Heart left ventricle (tissue), 16 donors: ENCODE data around the gene SH3D19. TPM values are rescaled to one million over a fixed set of nuclear protein-coding genes. Genes with fewer than 3 reads are reported as not detected.

Experiments used
- ATAC-seq, 4 donors: fragments of 200-7000 bp; cut with Tn5 transposase; one replicate each; pipeline ENCODE4 v1.9.1; 2020 to 2022; ENCODE audit warnings: moderate library complexity in 4 of 4, mild to moderate bottlenecking in 3 of 4, moderate number of reproducible peaks in 1 of 4
- DNase-seq, 5 donors: peaks; one replicate each; pipeline ENCODE4 v3.0.0-alpha.2; 2020
- H3K27ac ChIP-seq, 12 donors: fragments of 200-600 bp; sonication (generic) in 4 of 12; one replicate each; pipeline versions ENCODE4 v1.5.0 to v1.8.0; 2016 to 2022; ENCODE audit warnings: mild to moderate bottlenecking in 2 of 12
- H3K27me3 ChIP-seq, 9 donors: fragments of 200-600 bp; sonication (generic) in 2 of 9; one replicate each; pipeline versions ENCODE4 v1.5.1 to v1.8.0; 2016 to 2022; ENCODE audit warnings: mild to moderate bottlenecking in 3 of 9
- H3K36me3 ChIP-seq, 9 donors: fragments of 200-600 bp; sonication (generic) in 2 of 9; one replicate each; pipeline versions ENCODE4 v1.5.0 to v1.8.0; 2018 to 2022; ENCODE audit warnings: mild to moderate bottlenecking in 2 of 9
- H3K4me1 ChIP-seq, 12 donors: fragments of 200-600 bp; sonication (generic) in 4 of 12; one replicate each; pipeline versions ENCODE4 v1.5.0 to v1.8.0; 2016 to 2022; ENCODE audit warnings: mild to moderate bottlenecking in 3 of 12
- H3K4me3 ChIP-seq, 12 donors: fragments of 200-600 bp; sonication (generic) in 4 of 12; one replicate each; pipeline versions ENCODE4 v1.5.0 to v1.8.0; 2017 to 2022; ENCODE audit warnings: mild to moderate bottlenecking in 9 of 12, moderate library complexity in 4 of 12
- H3K9me3 ChIP-seq, 12 donors: fragments of 200-600 bp; sonication (generic) in 4 of 12; one replicate each; pipeline versions ENCODE4 v1.5.0 to v1.8.0; 2016 to 2022; ENCODE audit warnings: mild to moderate bottlenecking in 1 of 12
- POLR2A ChIP-seq, 2 donors: fragments of 450-650 bp; IDR thresholded peaks; one replicate each; pipeline ENCODE4 v1.6.1; 2017; ENCODE audit warnings: antibody characterized with exemption in 2 of 2, mild to moderate bottlenecking in 2 of 2, moderate library complexity in 2 of 2
- WGBS, 4 donors: extraction: QIAGEN DNeasy Blood & Tissue Kit in 2 of 4; methylation state at CpG; one replicate each; pipeline versions ENCODE4 v1.1.5 to v1.1.7; 2013 to 2018; 5-methylcytosine and 5-hydroxymethylcytosine counted together
- intact Hi-C, 10 donors: fragments of 100-400 bp; cut with DNase I; formaldehyde crosslinking; loops; one replicate each; pipeline versions ENCODE4 v1.11.1 to v1.14.2; 2022
- polyA plus RNA-seq, 2 donors: library from polyadenylated mRNA; stranded (reverse); fragments of 200-250 nt; gene quantifications; one replicate each; pipeline ENCODE4 v1.2.3, GENCODE V29; 2013
- total RNA-seq, 9 donors: library from RNA; depleted of rRNA in 2 of 9; stranded (reverse); fragments of >200 nt in 2 of 9; fragmentation: NEBNext Ultra II Directional in 3 of 9; extraction: Animal tissue kit (Norgen Biotek cat#: 25700) in 3 of 9; gene quantifications; one replicate each; pipeline versions ENCODE4 v1.1.0 to v1.2.4, GENCODE V29; 2016 to 2023
- TF ChIP-seq, protein P1 (sequence below), 12 donors: fragments of 200-600 bp; sonication (generic) in 4 of 12; IDR thresholded peaks; one replicate each; pipeline versions ENCODE4 v1.5.0 to v1.8.0; 2018 to 2022; ENCODE audit warnings: antibody characterized with exemption in 12 of 12, mild to moderate bottlenecking in 5 of 12
- donor health status: ischemic (EF 13 %, LVEDD 7.1; RV severe dilation, severe dysfunction).
- donor health status: healthy with polysubstance abuse.
- donor health status: DM: no; HTN: yes; CAD: no.
- donor health status: DM: no; HTN: no; CAD: no.
- donor health status: ischemic (EF 25% LVEDD 6.9; RV normal size, moderate dysfunction).
- donor health status: ischemic (EF 25% LVEDD 5.7; RV mildly dilated, moderate dysfunction).
- donor health status: healthy.
- donor health status: DM: yes; HTN: yes; CAD: no.
- donor health status: ischemic (EF 35%, LVEDD 5.7; RV mildly dilated, moderate dysfunction).
- donor health status: nonischemic (EF 11% LVEDD 7.7; RV severe dilation, severe dysfunction).
- donor health status: DM: yes; HTN: yes; CAD: no.
- donor health status: PGD.
- donor health status: ischemic (EF 29% LVEDD 5.4; RV normal size, mild dysfunction).
- donor health status: nonischemic (EF 23%, LVEDD 6.1; RV moderate dilation, normal function).

SH3D19 gene
- total and polyA plus RNA-seq, 11 donors = 60.4 to 173 (median 126) TPM

DNA sequence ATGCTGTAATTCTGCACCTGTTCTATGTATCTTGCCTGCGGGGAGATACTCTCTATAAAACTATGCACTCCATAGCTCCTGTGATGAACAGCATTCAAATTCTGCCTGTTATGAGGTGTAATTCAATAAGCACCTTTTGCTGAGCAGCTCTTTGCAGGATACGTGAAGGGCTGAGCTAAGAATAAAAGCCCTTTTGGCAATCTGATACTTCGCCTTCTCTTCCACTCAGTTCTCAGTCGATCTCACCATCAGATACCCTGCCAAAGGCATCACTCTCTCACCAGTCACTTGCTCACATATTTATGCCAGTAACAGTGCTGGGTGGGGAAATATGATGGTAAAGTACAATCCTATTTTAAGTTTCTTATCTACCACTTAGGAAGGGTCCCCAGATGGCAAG lies 158.8 kb downstream of the SH3D19 start:
- Histone ChIP-seq H3K36me3 (peaks cover 0 to 41% (median 10%) of the 10 kb centered on the region in 9 donors), H3K9me3 (no peaks in the 10 kb centered on the region), H3K27ac (peak overlapping the region in 2 of 12 donors; percentile 0 to 43), H3K4me3 (no peak overlapping the region), H3K27me3 (no peaks in the 10 kb centered on the region), H3K4me1 (peaks cover 0 to 52% (median 15%) of the 10 kb centered on the region in 12 donors)
- 42 to 63% (median 55%) methylated on average over 4 of the region's 4 CpGs for WGBS, 4 donors
- no peak for DNase-seq
- intact Hi-C loops = no loop called here
- no peak for TF ChIP-seq POLR2A (IDR thresholded peaks at IDR 0.05)
- TF ChIP-seq, protein P1, sequence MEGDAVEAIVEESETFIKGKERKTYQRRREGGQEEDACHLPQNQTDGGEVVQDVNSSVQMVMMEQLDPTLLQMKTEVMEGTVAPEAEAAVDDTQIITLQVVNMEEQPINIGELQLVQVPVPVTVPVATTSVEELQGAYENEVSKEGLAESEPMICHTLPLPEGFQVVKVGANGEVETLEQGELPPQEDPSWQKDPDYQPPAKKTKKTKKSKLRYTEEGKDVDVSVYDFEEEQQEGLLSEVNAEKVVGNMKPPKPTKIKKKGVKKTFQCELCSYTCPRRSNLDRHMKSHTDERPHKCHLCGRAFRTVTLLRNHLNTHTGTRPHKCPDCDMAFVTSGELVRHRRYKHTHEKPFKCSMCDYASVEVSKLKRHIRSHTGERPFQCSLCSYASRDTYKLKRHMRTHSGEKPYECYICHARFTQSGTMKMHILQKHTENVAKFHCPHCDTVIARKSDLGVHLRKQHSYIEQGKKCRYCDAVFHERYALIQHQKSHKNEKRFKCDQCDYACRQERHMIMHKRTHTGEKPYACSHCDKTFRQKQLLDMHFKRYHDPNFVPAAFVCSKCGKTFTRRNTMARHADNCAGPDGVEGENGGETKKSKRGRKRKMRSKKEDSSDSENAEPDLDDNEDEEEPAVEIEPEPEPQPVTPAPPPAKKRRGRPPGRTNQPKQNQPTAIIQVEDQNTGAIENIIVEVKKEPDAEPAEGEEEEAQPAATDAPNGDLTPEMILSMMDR (IDR thresholded peaks at IDR 0.05) = no peak
- ATAC-seq = peak in 2 of 4 donors; percentile 11 to 62

DNA sequence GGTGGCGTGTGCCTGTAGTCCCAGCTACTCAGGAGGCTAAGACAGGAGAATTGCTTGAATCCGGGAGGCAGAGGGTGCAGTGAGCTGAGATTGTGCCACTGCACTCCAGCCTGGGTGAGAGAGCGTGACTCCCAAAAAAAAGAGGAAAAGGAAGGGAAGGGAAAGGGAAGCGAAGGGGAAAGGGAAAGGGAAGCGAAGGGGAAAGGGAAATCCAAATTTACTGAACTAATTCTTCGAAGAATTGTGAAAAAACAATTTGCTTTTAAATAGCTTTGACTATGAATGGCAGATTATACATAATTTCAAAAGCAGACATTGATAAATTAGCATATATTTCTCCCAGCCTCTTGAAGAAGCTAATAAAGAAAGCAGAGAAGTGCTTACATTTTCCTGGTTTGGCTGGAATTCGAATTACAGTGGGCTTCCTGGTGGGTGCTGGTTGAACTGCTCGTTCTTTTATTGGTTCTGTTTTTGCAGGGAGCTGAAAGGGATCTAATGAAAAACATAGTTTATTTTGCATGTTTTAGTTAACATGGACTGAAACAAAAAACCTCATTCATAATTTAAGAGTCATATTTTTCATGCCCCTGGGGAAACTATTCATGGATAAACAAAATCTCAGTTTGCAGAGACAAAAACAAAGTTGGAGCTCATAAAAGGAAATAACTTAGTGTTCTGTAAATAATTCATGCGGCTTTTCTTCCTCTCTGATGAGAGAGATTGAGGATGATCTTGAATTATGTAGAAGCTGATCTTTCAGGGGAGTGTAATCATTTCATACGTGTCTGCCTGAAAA lies 160.0 kb downstream of the SH3D19 start:
- Histone ChIP-seq H3K9me3 (no peaks in the 10 kb centered on the region), H3K27ac (peak overlapping the region in 8 of 12 donors; percentile 12 to 55 (median 28)), H3K4me1 (peaks cover 0 to 42% (median 15%) of the 10 kb centered on the region in 12 donors), H3K36me3 (peaks cover 0 to 49% (median 10%) of the 10 kb centered on the region in 9 donors), H3K4me3 (no peak overlapping the region), H3K27me3 (no peaks in the 10 kb centered on the region)
- intact Hi-C loops = no loop called here
- 70 to 79% (median 74%) methylated on average over 10 of the region's 10 CpGs for WGBS, 4 donors
- DNase-seq = no peak
- ATAC-seq = no peak
- TF ChIP-seq POLR2A (IDR thresholded peaks at IDR 0.05) = no peak
- TF ChIP-seq, protein P1 (IDR thresholded peaks at IDR 0.05) = no peak

DNA sequence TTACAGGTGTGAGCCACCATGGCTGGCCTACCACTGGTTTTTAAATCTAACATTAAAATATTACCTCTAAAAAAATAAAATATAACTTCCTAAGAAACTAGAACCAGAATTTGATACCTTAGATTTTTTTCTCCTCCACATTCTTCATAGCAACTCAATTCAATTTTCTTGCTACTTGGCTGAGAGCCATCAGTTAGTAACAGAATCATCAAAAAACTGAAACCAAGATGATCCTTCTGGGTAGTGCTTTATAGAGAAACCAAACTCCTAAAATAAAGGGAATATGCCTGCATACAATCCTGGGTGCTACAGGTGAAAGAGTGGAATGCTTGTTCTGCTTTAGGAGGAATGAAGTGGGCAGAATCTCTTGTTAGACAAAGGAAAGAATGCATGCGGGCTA lies 161.6 kb downstream of the SH3D19 start:
- intact Hi-C loops = no loop called here
- WGBS, 4 donors = 95 to 100% (median 98%) methylated on average over 1 of the region's 1 CpG
- peaks cover 0 to 64% (median 10%) of the 10 kb centered on the region in 9 donors for H3K36me3 ChIP-seq
- ATAC-seq (no peak), DNase-seq (no peak)
- H3K4me3 ChIP-seq = no peak overlapping the region
- no peaks in the 10 kb centered on the region for H3K27me3 ChIP-seq
- no peaks in the 10 kb centered on the region for H3K9me3 ChIP-seq
- H3K27ac ChIP-seq = no peak overlapping the region
- TF ChIP-seq, protein P1 (IDR thresholded peaks at IDR 0.05) = no peak
- no peak for TF ChIP-seq POLR2A (IDR thresholded peaks at IDR 0.05)
- H3K4me1 ChIP-seq = peaks cover 0 to 32% (median 12%) of the 10 kb centered on the region in 12 donors

DNA sequence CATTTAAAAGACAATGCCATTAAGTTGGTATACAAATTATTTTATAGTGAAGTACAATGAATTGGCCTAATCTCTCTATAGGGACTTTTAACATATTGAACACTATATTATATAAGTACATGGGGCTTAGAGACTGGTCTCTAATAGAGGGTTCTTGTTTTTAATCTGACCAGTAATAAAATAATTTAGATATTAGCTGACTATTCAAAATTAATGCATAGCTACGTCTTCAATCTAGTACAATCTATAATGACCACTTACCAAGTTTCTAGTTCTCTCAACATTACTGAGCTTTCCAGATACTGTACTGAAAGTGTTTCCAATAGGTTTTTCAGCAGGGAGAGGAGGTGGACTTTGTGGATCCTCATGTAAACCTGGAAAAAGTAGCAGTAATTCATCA lies 166.4 kb downstream of the SH3D19 start:
- 94 to 100% (median 96%) methylated on average over 1 of the region's 1 CpG for WGBS, 4 donors
- Histone ChIP-seq H3K36me3 (peaks cover 0 to 86% (median 19%) of the 10 kb centered on the region in 9 donors), H3K4me1 (no peaks in the 10 kb centered on the region), H3K9me3 (peaks cover 0 to 5% (median 0%) of the 10 kb centered on the region in 12 donors), H3K4me3 (no peak overlapping the region), H3K27me3 (no peaks in the 10 kb centered on the region), H3K27ac (no peak overlapping the region)
- DNase-seq (no peak), ATAC-seq (no peak)
- intact Hi-C loops = no loop called here
- TF ChIP-seq, protein P1 (IDR thresholded peaks at IDR 0.05) = no peak
- no peak for TF ChIP-seq POLR2A (IDR thresholded peaks at IDR 0.05)
